GM19043 (cell line): ENCODE results near the gene PLXNB2.

ENCODE experiments used
- ATAC-seq: cut with Tn5 transposase; IDR thresholded peaks from one replicate; pipeline ENCODE4 v1.9.1; 2021; ENCODE audit warnings: low read depth; ENCODE audit not compliant: unreplicated experiment

The PLXNB2 gene

GRCh38 chr22:50242406-50242949, 65.0 kb downstream of the PLXNB2 start:
- no peak for ATAC-seq

GRCh38 chr22:50238755-50239154, 68.7 kb downstream of the PLXNB2 start:
- ATAC-seq: no peak

DNA sequence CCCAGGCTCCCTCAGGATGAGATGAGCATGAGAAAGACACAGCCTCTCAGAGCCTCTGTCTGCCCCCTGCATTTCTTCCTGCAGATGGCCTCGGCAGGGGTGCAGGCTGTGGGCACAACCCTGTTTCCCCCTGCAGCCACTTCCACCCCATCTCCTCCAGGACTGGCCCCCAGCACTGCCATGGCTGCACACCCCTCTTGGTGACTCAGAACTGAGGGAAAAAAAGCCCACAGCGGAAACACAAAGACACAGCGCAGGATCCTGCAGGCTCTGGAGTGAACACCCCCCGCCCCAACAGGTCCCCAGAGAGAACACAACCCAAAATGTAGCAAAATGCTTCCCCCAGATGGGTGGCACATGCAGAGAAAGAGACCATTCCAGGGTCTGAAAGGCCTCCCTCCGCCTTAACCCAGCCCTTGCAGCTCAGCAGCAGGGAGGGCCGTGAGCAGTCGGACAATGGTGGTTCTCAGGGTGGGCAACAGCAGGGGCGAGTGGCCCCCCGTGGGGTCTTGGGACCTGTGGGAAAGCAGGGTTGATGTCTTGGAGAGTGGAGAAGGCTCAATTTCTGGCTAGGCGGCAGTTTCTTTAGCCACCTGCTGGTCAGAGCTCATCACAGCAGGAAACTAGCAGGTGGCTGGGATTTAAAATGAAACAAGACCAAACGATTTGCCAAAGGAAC, 70.6 kb downstream of the PLXNB2 start:
- ATAC-seq: no peak

DNA sequence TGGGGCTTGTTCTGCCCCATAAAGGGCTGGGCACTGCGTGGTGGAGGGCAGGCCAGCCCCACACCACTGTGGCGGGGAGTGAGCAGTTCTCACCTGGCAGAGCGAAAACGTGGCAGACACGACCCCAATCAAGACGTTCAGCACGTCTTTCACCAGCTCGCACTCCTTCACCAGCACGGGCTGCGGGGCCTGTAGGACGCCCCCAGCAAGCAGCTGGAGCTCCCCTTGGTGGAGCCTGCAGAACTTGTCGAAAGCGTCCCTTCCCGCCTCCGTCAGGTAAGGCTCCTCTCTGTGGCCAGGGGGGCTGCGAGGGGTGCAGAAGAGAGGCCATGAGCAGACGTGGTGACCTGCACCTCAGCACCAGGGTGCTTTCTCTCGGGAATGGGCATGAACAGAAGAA, 74.2 kb downstream of the PLXNB2 start:
- no peak for ATAC-seq

DNA sequence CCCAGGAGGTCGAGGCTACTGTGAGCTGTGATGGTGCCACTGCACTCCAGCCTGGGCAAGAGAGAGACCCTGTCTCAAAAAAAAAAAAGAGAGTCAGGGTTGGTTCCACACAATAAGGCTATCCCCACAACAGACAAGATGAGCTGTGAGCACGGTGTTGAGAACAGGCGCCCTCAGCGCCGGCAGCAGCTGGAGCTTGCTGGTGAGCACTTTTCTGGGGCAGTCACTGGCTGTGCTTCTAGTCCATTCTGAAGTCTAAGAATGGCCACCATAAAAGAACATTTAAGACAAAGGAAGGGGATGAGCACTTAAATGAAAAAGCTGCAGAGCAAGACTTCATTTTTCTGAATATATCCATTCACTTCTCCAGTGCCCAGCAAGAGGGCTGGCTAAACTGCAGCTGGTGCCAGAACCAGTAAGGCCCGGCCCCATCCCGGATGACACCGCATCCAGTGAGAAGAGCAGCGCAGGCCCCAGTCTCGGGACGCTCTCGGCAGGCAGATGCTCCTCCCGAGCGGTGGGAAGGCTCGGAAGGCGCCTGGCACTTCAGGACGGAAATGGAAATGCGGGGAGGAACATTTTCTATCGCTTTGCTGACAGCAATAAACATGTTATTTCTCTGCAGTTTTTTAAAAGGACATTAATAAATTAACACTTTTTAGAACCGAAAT, 74.8 kb downstream of the PLXNB2 start:
- no peak for ATAC-seq

- ATAC-seq: no peak
Measured at GRCh38 chr22:50229370-50229769, 78.1 kb downstream of the PLXNB2 start.

DNA sequence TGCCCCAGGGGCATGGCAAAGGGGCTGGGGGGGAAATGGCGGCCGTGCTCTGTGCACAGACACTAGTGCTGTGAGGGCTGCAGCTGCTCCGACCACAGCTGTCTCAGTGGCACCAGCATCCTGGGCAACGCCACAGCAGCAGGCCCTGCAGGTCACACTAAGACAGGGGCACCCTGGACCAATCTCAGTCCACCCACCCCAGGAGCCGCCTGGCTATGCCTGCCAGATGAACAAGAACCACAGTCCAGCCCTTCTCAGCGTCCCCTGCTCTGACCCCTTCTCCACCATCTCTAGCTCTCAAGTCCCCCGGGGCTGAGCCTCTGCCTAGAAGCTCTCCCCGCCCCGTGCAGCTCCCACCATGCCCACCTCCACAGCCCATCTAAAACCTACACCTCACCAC, 79.1 kb downstream of the PLXNB2 start:
- no peak for ATAC-seq

- no peak for ATAC-seq
Measured at GRCh38 chr22:50227579-50228215, 79.7 kb downstream of the PLXNB2 start.

- no peak for ATAC-seq
Measured at GRCh38 chr22:50226875-50227165, 80.6 kb downstream of the PLXNB2 start.

DNA sequence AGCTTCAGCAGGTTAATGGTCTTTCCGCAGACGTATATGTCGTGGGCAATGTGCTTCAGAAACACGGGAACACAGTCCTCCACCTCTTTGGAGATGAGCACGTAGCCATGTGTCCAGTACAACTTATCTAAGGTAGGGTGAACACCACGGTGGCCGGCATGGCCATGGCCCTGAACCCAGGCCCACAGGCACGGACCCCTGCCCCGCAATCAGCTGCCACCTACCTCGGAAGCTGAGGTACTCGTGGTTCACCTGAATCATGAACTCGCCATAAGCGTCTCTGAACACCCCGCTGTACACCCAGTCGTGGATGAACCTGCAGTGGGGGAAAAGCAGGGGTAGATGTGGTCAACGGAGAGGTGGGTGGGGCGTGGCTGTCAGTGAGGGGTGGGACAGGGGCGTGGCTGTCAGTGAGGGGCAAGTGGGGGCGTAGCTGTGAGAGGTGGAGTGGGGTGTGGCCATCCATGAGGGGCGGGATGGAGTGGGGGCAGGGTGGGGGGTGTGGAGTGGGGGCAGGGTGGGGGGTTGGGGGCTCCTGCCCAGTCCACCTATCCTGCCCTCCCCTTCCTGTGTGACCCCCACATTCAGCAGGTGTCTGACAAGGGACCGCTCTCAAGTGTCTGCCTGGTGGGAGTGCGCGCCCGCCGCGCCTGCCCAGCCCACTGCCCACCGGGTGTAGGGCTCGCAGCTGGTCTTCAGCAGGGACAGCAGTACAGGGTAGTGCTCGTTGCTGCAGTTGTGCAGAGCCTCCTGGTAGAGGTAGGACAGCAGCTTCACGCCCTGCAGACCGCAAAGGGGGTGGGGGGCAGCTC, 81.2 kb downstream of the PLXNB2 start:
- ATAC-seq: no peak

- no peak for ATAC-seq
Measured at GRCh38 chr22:50225200-50225969, 82.1 kb downstream of the PLXNB2 start.
